H9 (cell line): ENCODE results near the gene MUC15. TPM values are rescaled to one million over a fixed set of nuclear protein-coding genes. Genes with fewer than 3 reads are reported as not detected.

Experiments used
- DNase-seq: peaks from one replicate; pipeline ENCODE4 v3.0.0-alpha.2; 2017
- H2AFZ ChIP-seq: one replicate; pipeline ENCODE4 v1.6.1; 2013; ENCODE audit warnings: mild to moderate bottlenecking, low read length, control low read depth, moderate library complexity
- H2AK5ac ChIP-seq: 2 replicates; pipeline ENCODE4 v1.6.1; 2013; ENCODE audit warnings: low read length, control low read depth, mixed read lengths; ENCODE audit not compliant: insufficient read length
- H2BK120ac ChIP-seq: one replicate; pipeline ENCODE4 v1.6.1; 2013; ENCODE audit warnings: low read depth, mild to moderate bottlenecking, low read length, control low read depth, inconsistent platforms; ENCODE audit not compliant: poor library complexity, severe bottlenecking
- H2BK12ac ChIP-seq: 2 replicates; pipeline ENCODE4 v1.6.1; 2013; ENCODE audit warnings: low read length, control low read depth, mixed read lengths, low read depth; ENCODE audit not compliant: insufficient read length
- H2BK15ac ChIP-seq: 2 replicates; pipeline ENCODE4 v1.6.1; 2013; ENCODE audit warnings: low read depth, low read length, control low read depth
- H2BK20ac ChIP-seq: one replicate; pipeline ENCODE4 v1.6.1; 2013; ENCODE audit warnings: low read depth, mild to moderate bottlenecking, low read length, control low read depth, inconsistent platforms; ENCODE audit not compliant: poor library complexity, severe bottlenecking
- H2BK5ac ChIP-seq: 2 replicates; pipeline ENCODE4 v1.6.1; 2013; ENCODE audit warnings: low read length, control low read depth, mixed read lengths; ENCODE audit not compliant: insufficient read length
- H3K14ac ChIP-seq: 2 replicates; pipeline ENCODE4 v1.6.1; 2013; ENCODE audit warnings: low read length, control low read depth; ENCODE audit not compliant: insufficient read depth
- H3K18ac ChIP-seq: 2 replicates; pipeline ENCODE4 v1.6.1; 2013; ENCODE audit warnings: low read depth, mild to moderate bottlenecking, mixed read lengths, low read length, control low read depth; ENCODE audit not compliant: insufficient read length
- H3K23ac ChIP-seq: 2 replicates; pipeline ENCODE4 v1.6.1; 2013; ENCODE audit warnings: low read length, control low read depth, mixed read lengths, low read depth; ENCODE audit not compliant: insufficient read length
- H3K23me2 ChIP-seq: 2 replicates; pipeline ENCODE4 v1.6.1; 2013; ENCODE audit warnings: low read depth, mild to moderate bottlenecking, mixed read lengths, low read length, control low read depth; ENCODE audit not compliant: insufficient read length, poor library complexity, severe bottlenecking
- H3K27ac ChIP-seq: 2 replicates; pipeline ENCODE4 v1.5.1; 2013; ENCODE audit warnings: low read length, control low read depth, mixed read lengths, low read depth; ENCODE audit not compliant: insufficient read length
- H3K27me3 ChIP-seq: 2 replicates; pipeline ENCODE4 v1.6.1; 2013; ENCODE audit warnings: low read length, control low read depth, inconsistent platforms; ENCODE audit not compliant: insufficient read depth
- H3K4ac ChIP-seq: 2 replicates; pipeline ENCODE4 v1.6.1; 2013; ENCODE audit warnings: low read depth, mild to moderate bottlenecking, control low read depth, inconsistent platforms, low read length, moderate library complexity
- H3K4me1 ChIP-seq: 2 replicates; pipeline ENCODE4 v1.6.1; 2013; ENCODE audit warnings: low read length, control low read depth, inconsistent platforms; ENCODE audit not compliant: insufficient read depth
- H3K4me2 ChIP-seq: 2 replicates; pipeline ENCODE4 v1.6.1; 2013; ENCODE audit warnings: low read length, control low read depth, mixed read lengths; ENCODE audit not compliant: insufficient read length, insufficient read depth
- H3K56ac ChIP-seq: 2 replicates; pipeline ENCODE4 v1.6.1; 2013; ENCODE audit warnings: low read depth, mild to moderate bottlenecking, mixed read lengths, low read length, control low read depth; ENCODE audit not compliant: insufficient read length
- H3K79me1 ChIP-seq: 2 replicates; pipeline ENCODE4 v1.6.1; 2013; ENCODE audit warnings: low read depth, mild to moderate bottlenecking, moderate library complexity, low read length, control low read depth, inconsistent platforms; ENCODE audit not compliant: insufficient read depth, poor library complexity, severe bottlenecking
- H3K79me2 ChIP-seq: 2 replicates; pipeline ENCODE4 v1.6.1; 2013; ENCODE audit warnings: low read length, control low read depth, inconsistent platforms; ENCODE audit not compliant: insufficient read depth
- H3K9ac ChIP-seq: 2 replicates; pipeline ENCODE4 v1.6.1; 2013; ENCODE audit warnings: low read length, control low read depth, mixed read lengths; ENCODE audit not compliant: insufficient read length; ENCODE audit errors: extremely low read depth
- H3K9me3 ChIP-seq: one replicate; pipeline ENCODE4 v1.6.1; 2013; ENCODE audit warnings: low read depth, low read length, inconsistent platforms; ENCODE audit not compliant: control insufficient read depth
- H3T11ph ChIP-seq: one replicate; pipeline ENCODE4 v1.6.1; 2013; ENCODE audit warnings: mild to moderate bottlenecking, low read length, control low read depth, inconsistent platforms
- H4K20me1 ChIP-seq: one replicate; pipeline ENCODE4 v1.6.1; 2013; ENCODE audit not compliant: control insufficient read depth, insufficient read length, insufficient read depth
- H4K5ac ChIP-seq: 2 replicates; pipeline ENCODE4 v1.6.1; 2013; ENCODE audit warnings: low read depth, mild to moderate bottlenecking, mixed read lengths, low read length, control low read depth; ENCODE audit not compliant: insufficient read length
- H4K8ac ChIP-seq: replicated peaks from 2 replicates; pipeline ENCODE4 v1.6.1; 2013; ENCODE audit warnings: low read length, control low read depth, mixed read lengths, low read depth; ENCODE audit not compliant: insufficient read length
- H4K91ac ChIP-seq: 2 replicates; pipeline ENCODE4 v1.6.1; 2013; ENCODE audit warnings: low read depth, mild to moderate bottlenecking, moderate library complexity, mixed read lengths, low read length, control low read depth; ENCODE audit not compliant: insufficient read length
- H3K27ac Mint-ChIP-seq, 3 experiments: 2 replicates in 2 of 3; 3 replicates in 1 of 3; pipeline ENCODE4 v1.8.0; 2020 to 2021; ENCODE audit warnings: mixed read lengths in 3 of 3, mild to moderate bottlenecking in 1 of 3, moderate library complexity in 1 of 3
- H3K27me3 Mint-ChIP-seq: 2 replicates; pipeline ENCODE4 v1.8.0; 2021; ENCODE audit warnings: low read depth, mild to moderate bottlenecking, moderate library complexity, mixed read lengths
- H3K36me3 Mint-ChIP-seq, 3 experiments: 2 replicates in 2 of 3; 3 replicates in 1 of 3; pipeline ENCODE4 v1.8.0; 2020 to 2021; ENCODE audit warnings: low read depth in 3 of 3, mixed read lengths in 3 of 3; ENCODE audit not compliant: insufficient read depth in 1 of 3
- H3K4me1 Mint-ChIP-seq, 2 experiments: 2 replicates each; pipeline ENCODE4 v1.8.0; 2020; ENCODE audit warnings: mixed read lengths in 2 of 2
- H3K4me3 Mint-ChIP-seq, 2 experiments: 2 replicates in 1 of 2; 3 replicates in 1 of 2; pipeline ENCODE4 v1.8.0; 2020 to 2021; ENCODE audit warnings: mild to moderate bottlenecking in 2 of 2, mixed read lengths in 2 of 2, moderate library complexity in 1 of 2
- H3K9me3 Mint-ChIP-seq, 2 experiments: 2 replicates in 1 of 2; 3 replicates in 1 of 2; pipeline ENCODE4 v1.8.0; 2020; ENCODE audit warnings: mild to moderate bottlenecking in 2 of 2, mixed read lengths in 2 of 2, moderate library complexity in 1 of 2
- WGBS: extraction: QIAGEN DNeasy Blood & Tissue Kit; methylation state at CpG from one replicate; pipeline ENCODE4 v1.1.7; 2013; ENCODE audit warnings: missing lambda C conversion rate, low lambda C conversion rate, mixed read lengths; ENCODE audit not compliant: insufficient read length; ENCODE audit errors: extremely low coverage; 5-methylcytosine and 5-hydroxymethylcytosine counted together
- total RNA-seq: library from RNA; stranded (reverse); gene quantifications from 2 replicates; pipeline ENCODE4 v1.2.1, GENCODE V29; 2021
- TF ChIP-seq, protein P1 (sequence below): fragments of 200-600 bp; sonication (generic); conservative IDR thresholded peaks from 3 replicates; pipeline ENCODE4 v1.8.0; 2021; ENCODE audit warnings: antibody characterized with exemption, mild to moderate bottlenecking

The MUC15 gene
- total RNA-seq, 1 experiment from 2014 or later = not detected

DNA sequence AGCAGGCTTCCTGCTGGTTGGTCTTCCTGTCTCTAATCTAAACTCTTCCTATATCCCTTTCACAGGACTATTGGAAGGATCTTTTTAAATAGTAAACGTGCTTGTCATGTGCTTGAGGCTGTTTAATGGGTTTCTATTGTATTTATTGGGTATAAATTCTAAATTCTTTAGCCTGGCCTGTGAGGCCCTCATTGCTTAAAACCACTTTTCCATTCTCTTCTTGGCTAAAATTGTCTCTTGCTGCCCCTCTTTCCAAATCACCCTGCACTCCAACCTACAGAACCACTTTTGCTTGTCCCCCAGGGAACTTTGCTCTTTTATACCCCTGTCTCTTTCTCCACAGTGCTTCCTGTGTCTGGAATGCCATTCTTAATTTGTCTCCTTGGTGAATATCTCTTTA lies 46.4 kb upstream of the MUC15 start:
- Mint-ChIP-seq H3K27me3 (no peaks in the 10 kb centered on the region), H3K4me1 (peaks cover 7% of the 10 kb centered on the region in 2 experiments), H3K9me3 (no peaks in the 10 kb centered on the region), H3K4me3 (no peak overlapping the region), H3K27ac (peak overlapping the region in 2 of 3 experiments; percentile 34 to 55; a peak in 2 of 7 replicates), H3K36me3 (no peaks in the 10 kb centered on the region)
- Histone ChIP-seq H3K4me1 (0 out of 2 replicates have a peak, but pooled peaks cover 2% of the 10 kb centered on the region), H2BK120ac (no peak overlapping the region), H2AK5ac (no peak overlapping the region), H4K5ac (no peak overlapping the region), H4K91ac (no peak overlapping the region), H3K27me3 (no peaks in the 10 kb centered on the region), H2AFZ (no peak overlapping the region), H2BK12ac (no peak overlapping the region), H2BK20ac (no peak overlapping the region), H4K8ac (no peak overlapping the region), H3K79me2 (no peaks in the 10 kb centered on the region), H3K23me2 (no peaks in the 10 kb centered on the region), H2BK15ac (no peak overlapping the region), H3K9ac (peak overlapping the region; percentile 23), H3K27ac (no peak overlapping the region), H3K18ac (no peak overlapping the region), H4K20me1 (no peaks in the 10 kb centered on the region), H2BK5ac (no peak overlapping the region), H3K79me1 (no peaks in the 10 kb centered on the region), H3K56ac (no peak overlapping the region), H3T11ph (no peak overlapping the region), H3K9me3 (no peaks in the 10 kb centered on the region), H3K4me2 (no peak overlapping the region), H3K23ac (no peak overlapping the region), H3K14ac (no peak overlapping the region), H3K4ac (no peak overlapping the region)
- TF ChIP-seq, protein P1, sequence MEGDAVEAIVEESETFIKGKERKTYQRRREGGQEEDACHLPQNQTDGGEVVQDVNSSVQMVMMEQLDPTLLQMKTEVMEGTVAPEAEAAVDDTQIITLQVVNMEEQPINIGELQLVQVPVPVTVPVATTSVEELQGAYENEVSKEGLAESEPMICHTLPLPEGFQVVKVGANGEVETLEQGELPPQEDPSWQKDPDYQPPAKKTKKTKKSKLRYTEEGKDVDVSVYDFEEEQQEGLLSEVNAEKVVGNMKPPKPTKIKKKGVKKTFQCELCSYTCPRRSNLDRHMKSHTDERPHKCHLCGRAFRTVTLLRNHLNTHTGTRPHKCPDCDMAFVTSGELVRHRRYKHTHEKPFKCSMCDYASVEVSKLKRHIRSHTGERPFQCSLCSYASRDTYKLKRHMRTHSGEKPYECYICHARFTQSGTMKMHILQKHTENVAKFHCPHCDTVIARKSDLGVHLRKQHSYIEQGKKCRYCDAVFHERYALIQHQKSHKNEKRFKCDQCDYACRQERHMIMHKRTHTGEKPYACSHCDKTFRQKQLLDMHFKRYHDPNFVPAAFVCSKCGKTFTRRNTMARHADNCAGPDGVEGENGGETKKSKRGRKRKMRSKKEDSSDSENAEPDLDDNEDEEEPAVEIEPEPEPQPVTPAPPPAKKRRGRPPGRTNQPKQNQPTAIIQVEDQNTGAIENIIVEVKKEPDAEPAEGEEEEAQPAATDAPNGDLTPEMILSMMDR = no peak
- DNase-seq = no peak
- no CpG with 5 or more reads among the region's 1 CpG for WGBS
